ENCODE results near the gene PTPDC1. TPM values are rescaled to one million over a fixed set of nuclear protein-coding genes. Genes with fewer than 3 reads are reported as not detected.
A peak's percentile ranks its signal among the peaks of the same experiment; 100 is the strongest.

The PTPDC1 gene
- total and polyA plus RNA-seq, 12 donors, result 5.3 to 14.7 (median 9.5) TPM

DNA sequence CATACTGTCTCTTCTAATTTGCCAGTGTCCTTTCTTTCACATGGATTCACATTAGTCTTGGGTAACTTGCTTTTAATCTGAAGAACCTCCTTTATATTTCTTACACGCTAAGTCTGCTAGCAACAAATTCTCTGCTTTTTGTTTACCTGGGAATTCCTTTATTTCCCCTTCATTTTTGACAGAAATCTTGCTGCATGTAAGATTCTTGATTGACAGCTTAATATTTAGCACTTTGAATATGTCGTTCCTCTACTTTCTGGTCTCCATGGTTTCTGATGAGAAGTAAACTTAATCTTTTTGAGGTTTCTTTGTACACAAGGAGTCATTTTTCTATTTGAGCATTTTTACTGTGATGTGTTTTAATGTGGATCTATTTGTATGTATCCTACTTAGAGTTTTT, 6.2 kb upstream of the PTPDC1 start:
- 74 to 96% methylated on average over 2 of the region's 2 CpGs for WGBS, 2 donors
- ATAC-seq, result no peak

DNA sequence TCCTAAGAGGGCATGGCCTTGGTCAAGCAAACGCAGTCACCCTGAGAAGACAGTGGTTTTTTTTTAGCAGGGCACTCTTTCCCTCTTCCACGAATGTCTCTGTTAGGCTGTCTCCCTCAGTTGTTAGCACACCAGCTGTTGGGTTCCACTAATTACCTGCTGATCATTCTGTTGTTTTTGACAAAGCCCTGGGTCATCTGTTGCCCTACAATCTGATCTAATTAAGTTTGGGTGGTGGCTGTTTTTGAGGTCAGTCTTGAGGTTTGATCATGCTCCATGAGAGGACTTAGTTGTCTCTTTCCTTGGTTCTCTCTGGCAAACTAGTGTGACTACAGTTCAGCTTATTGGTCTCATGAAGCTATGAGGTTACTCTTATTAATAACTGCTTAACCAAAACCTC, 5.0 kb upstream of the PTPDC1 start:
- WGBS, 2 donors, result 87 to 88% methylated on average over 2 of the region's 2 CpGs
- TF ChIP-seq, protein P1, sequence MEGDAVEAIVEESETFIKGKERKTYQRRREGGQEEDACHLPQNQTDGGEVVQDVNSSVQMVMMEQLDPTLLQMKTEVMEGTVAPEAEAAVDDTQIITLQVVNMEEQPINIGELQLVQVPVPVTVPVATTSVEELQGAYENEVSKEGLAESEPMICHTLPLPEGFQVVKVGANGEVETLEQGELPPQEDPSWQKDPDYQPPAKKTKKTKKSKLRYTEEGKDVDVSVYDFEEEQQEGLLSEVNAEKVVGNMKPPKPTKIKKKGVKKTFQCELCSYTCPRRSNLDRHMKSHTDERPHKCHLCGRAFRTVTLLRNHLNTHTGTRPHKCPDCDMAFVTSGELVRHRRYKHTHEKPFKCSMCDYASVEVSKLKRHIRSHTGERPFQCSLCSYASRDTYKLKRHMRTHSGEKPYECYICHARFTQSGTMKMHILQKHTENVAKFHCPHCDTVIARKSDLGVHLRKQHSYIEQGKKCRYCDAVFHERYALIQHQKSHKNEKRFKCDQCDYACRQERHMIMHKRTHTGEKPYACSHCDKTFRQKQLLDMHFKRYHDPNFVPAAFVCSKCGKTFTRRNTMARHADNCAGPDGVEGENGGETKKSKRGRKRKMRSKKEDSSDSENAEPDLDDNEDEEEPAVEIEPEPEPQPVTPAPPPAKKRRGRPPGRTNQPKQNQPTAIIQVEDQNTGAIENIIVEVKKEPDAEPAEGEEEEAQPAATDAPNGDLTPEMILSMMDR (IDR thresholded peaks at IDR 0.05), result no peak
- no peak overlapping the region for H3K4me3 ChIP-seq
- no peak overlapping the region for H3K27ac ChIP-seq
- peaks cover 0 to 18% (median 0%) of the 10 kb centered on the region in 9 donors for H3K36me3 ChIP-seq
- peaks cover 0 to 35% (median 16%) of the 10 kb centered on the region in 9 donors for H3K4me1 ChIP-seq
- no peak for ATAC-seq
- H3K27me3 ChIP-seq, result no peaks in the 10 kb centered on the region
- no peak for DNase-seq
- intact Hi-C loops (cut with DNase I), result no loop called here
- H3K9me3 ChIP-seq, result no peaks in the 10 kb centered on the region

More for the DNA sequence above, 6.2 kb upstream of the PTPDC1 start:
- Histone ChIP-seq H3K4me1 (peaks cover 0 to 26% (median 11%) of the 10 kb centered on the region in 9 donors), H3K36me3 (peaks cover 0 to 18% (median 0%) of the 10 kb centered on the region in 9 donors), H3K27me3 (no peaks in the 10 kb centered on the region), H3K4me3 (no peak overlapping the region), H3K9me3 (no peaks in the 10 kb centered on the region), H3K27ac (no peak overlapping the region)
- intact Hi-C loops (cut with DNase I), result no loop called here
- no peak for DNase-seq
- TF ChIP-seq, protein P1 (IDR thresholded peaks at IDR 0.05), result no peak

DNA sequence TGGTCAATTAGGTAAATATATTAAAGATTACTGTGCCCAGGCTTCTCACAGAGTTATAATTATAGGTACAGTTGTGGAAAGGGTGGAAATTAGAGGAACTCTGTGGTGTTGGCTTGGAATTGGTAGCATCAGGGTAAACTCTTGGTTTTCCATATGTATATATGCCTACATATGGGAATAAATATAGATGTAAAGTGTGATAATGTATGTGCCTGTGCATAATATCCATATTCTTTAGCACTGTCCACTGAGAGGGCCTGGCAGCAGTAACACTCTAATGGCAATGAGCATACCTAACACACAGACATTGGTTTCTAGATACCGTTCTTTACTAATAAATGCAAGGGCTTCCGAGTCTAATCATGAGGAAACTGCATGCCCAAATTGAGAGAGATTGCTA, 4.0 kb upstream of the PTPDC1 start:
- DNase-seq, result no peak
- Histone ChIP-seq H3K27me3 (no peaks in the 10 kb centered on the region), H3K27ac (no peak overlapping the region), H3K4me1 (peaks cover 0 to 45% (median 20%) of the 10 kb centered on the region in 9 donors), H3K4me3 (no peak overlapping the region), H3K9me3 (no peaks in the 10 kb centered on the region), H3K36me3 (peaks cover 0 to 9% (median 0%) of the 10 kb centered on the region in 9 donors)
- TF ChIP-seq, protein P1 (IDR thresholded peaks at IDR 0.05), result no peak
- intact Hi-C loops (cut with DNase I), result loop anchor here in 3 of 10 donors (5.0 to 10.0 kb wide), 5 partner anchors 55 to 132 kb away; no protein-coding TSS in a partner anchor
- no peak for ATAC-seq
- WGBS, 2 donors, result 96 to 100% methylated on average over 2 of the region's 2 CpGs

DNA sequence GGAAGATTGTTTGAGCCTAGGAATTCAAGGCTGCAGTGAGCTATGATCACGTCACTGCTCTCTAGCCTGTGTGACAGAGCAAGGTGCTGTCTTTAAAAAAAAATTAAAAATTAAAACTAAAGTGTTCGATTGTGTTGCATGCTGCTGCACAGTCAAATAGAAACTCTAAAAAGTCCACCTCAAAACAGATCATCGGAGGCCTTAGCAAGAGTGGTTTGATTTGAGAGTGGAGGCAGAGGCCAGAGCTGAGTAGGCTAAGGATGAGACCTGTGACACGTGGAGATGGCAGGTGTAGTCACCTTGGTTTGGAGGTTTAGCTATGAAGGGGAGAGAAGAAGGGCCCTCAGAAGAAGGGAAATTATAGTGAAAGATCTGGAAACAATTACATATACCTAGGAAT, 2.8 kb upstream of the PTPDC1 start:
- H3K27ac ChIP-seq, result peak overlapping the region in 8 of 10 donors; percentile 14 to 76 (median 56)
- intact Hi-C loops (cut with DNase I), result loop anchor here in 3 of 10 donors (5.0 to 10.0 kb wide), 5 partner anchors 53 to 131 kb away; no protein-coding TSS in a partner anchor
- H3K9me3 ChIP-seq, result no peaks in the 10 kb centered on the region
- TF ChIP-seq, protein P1 (IDR thresholded peaks at IDR 0.05), result no peak
- H3K4me1 ChIP-seq, result peaks cover 0 to 55% (median 28%) of the 10 kb centered on the region in 9 donors
- no peaks in the 10 kb centered on the region for H3K27me3 ChIP-seq
- 96% methylated on average over 4 of the region's 4 CpGs for WGBS, 2 donors
- no peak for DNase-seq
- H3K36me3 ChIP-seq, result peaks cover 0 to 9% (median 0%) of the 10 kb centered on the region in 9 donors
- ATAC-seq, result no peak
- no peak overlapping the region for H3K4me3 ChIP-seq
